Tibial nerve (tissue), 4 donors: ENCODE data around the gene KLHL5.

ENCODE experiments used
- EP300 ChIP-seq, 2 donors: sonication (generic); formaldehyde crosslinking; IDR thresholded peaks; one replicate each; pipeline ENCODE4 v1.6.1; 2017; ENCODE audit warnings: antibody characterized with exemption in 2 of 2, mild to moderate bottlenecking in 1 of 2
- POLR2A ChIP-seq, 2 donors: fragments of 450-650 bp; IDR thresholded peaks; one replicate each; pipeline ENCODE4 v1.6.1; 2017; ENCODE audit warnings: antibody characterized with exemption in 2 of 2, mild to moderate bottlenecking in 2 of 2, moderate library complexity in 2 of 2
- TF ChIP-seq, protein P1 (sequence below), 5 experiments: fragments of 200-600 bp in 3 of 5; fragments of 450-650 bp in 2 of 5; sonication (generic) in 3 of 5; IDR thresholded peaks; one replicate each; pipeline ENCODE4 v1.5.1; 2016 to 2019; ENCODE audit warnings: antibody characterized with exemption in 5 of 5, mild to moderate bottlenecking in 3 of 5, moderate library complexity in 2 of 5

DNA sequence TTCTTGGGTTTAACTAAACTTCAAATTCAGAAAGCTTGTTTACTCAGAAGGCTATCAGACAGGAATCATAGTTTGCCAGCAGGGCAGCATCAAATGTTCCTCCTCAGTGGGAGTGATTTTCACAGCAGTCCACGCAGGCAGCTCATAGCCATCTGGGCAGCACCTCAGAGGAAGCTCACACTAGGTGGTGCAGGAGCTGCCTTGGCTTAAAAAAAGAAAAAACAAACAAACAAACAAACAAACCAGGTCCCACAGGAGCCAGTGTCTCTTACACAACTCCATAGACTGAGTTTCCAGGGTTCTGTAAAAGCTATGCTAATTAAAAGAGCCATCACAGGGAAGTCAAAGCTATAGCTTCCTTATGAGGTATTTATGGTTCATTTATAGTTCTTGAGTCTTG is 10.5 kb upstream of the KLHL5 start:
- TF ChIP-seq, protein P1, sequence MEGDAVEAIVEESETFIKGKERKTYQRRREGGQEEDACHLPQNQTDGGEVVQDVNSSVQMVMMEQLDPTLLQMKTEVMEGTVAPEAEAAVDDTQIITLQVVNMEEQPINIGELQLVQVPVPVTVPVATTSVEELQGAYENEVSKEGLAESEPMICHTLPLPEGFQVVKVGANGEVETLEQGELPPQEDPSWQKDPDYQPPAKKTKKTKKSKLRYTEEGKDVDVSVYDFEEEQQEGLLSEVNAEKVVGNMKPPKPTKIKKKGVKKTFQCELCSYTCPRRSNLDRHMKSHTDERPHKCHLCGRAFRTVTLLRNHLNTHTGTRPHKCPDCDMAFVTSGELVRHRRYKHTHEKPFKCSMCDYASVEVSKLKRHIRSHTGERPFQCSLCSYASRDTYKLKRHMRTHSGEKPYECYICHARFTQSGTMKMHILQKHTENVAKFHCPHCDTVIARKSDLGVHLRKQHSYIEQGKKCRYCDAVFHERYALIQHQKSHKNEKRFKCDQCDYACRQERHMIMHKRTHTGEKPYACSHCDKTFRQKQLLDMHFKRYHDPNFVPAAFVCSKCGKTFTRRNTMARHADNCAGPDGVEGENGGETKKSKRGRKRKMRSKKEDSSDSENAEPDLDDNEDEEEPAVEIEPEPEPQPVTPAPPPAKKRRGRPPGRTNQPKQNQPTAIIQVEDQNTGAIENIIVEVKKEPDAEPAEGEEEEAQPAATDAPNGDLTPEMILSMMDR (IDR thresholded peaks at IDR 0.05), result no peak
- no peak for TF ChIP-seq POLR2A (IDR thresholded peaks at IDR 0.05)
- TF ChIP-seq EP300 (IDR thresholded peaks at IDR 0.05), result no peak
